Measurements from ENCODE around the gene MIPOL1.
A peak's percentile ranks its signal among the peaks of the same experiment; 100 is the strongest.

MIPOL1 gene

GRCh38 chr14:37585101-37585511 is 387.4 kb downstream of the MIPOL1 start:
- no peaks in the 10 kb centered on the region for H3K4me1 Mint-ChIP-seq (ENCODE audit: low read depth)
- H3K36me3 Mint-ChIP-seq (ENCODE audit: low read depth) = peaks cover 4% of the 10 kb centered on the region
- no peaks in the 10 kb centered on the region for H3K9me3 Mint-ChIP-seq
- H3K4me3 Mint-ChIP-seq = no peak overlapping the region
- H3K27me3 Mint-ChIP-seq = peaks cover 70% of the 10 kb centered on the region
- H3K27ac Mint-ChIP-seq = no peak overlapping the region

- Mint-ChIP-seq H3K27me3 (peaks cover 72% of the 10 kb centered on the region), H3K36me3 (ENCODE audit: low read depth) (peaks cover 10% of the 10 kb centered on the region), H3K9me3 (peaks cover under 1% of the 10 kb centered on the region), H3K4me1 (ENCODE audit: low read depth) (no peaks in the 10 kb centered on the region), H3K4me3 (no peak overlapping the region), H3K27ac (no peak overlapping the region)
Observed at GRCh38 chr14:37585971-37586796, 388.4 kb downstream of the MIPOL1 start.

GRCh38 chr14:37586797-37587130 is 389.0 kb downstream of the MIPOL1 start:
- no peak overlapping the region for H3K4me3 Mint-ChIP-seq
- H3K27ac Mint-ChIP-seq = no peak overlapping the region
- peaks cover 12% of the 10 kb centered on the region for H3K36me3 Mint-ChIP-seq (ENCODE audit: low read depth)
- no peaks in the 10 kb centered on the region for H3K4me1 Mint-ChIP-seq (ENCODE audit: low read depth)
- H3K9me3 Mint-ChIP-seq = peaks cover 3% of the 10 kb centered on the region
- H3K27me3 Mint-ChIP-seq = peaks cover 69% of the 10 kb centered on the region

GRCh38 chr14:37587131-37587803 is 389.5 kb downstream of the MIPOL1 start:
- H3K27me3 Mint-ChIP-seq = peaks cover 70% of the 10 kb centered on the region
- peaks cover 3% of the 10 kb centered on the region for H3K9me3 Mint-ChIP-seq
- H3K27ac Mint-ChIP-seq = no peak overlapping the region
- no peak overlapping the region for H3K4me3 Mint-ChIP-seq
- no peaks in the 10 kb centered on the region for H3K4me1 Mint-ChIP-seq (ENCODE audit: low read depth)
- peaks cover 12% of the 10 kb centered on the region for H3K36me3 Mint-ChIP-seq (ENCODE audit: low read depth)

GRCh38 chr14:37587881-37588666 is 390.3 kb downstream of the MIPOL1 start:
- peaks cover 73% of the 10 kb centered on the region for H3K27me3 Mint-ChIP-seq
- H3K9me3 Mint-ChIP-seq = peaks cover 3% of the 10 kb centered on the region
- no peak overlapping the region for H3K4me3 Mint-ChIP-seq
- no peak overlapping the region for H3K27ac Mint-ChIP-seq
- no peaks in the 10 kb centered on the region for H3K4me1 Mint-ChIP-seq (ENCODE audit: low read depth)
- H3K36me3 Mint-ChIP-seq (ENCODE audit: low read depth) = peaks cover 16% of the 10 kb centered on the region

- Mint-ChIP-seq H3K36me3 (ENCODE audit: low read depth) (peaks cover 16% of the 10 kb centered on the region), H3K27me3 (peaks cover 78% of the 10 kb centered on the region), H3K9me3 (peaks cover 3% of the 10 kb centered on the region), H3K4me3 (no peak overlapping the region), H3K4me1 (ENCODE audit: low read depth) (no peaks in the 10 kb centered on the region), H3K27ac (no peak overlapping the region)
Observed at GRCh38 chr14:37588667-37588955, 390.9 kb downstream of the MIPOL1 start.

- Mint-ChIP-seq H3K27me3 (peaks cover 84% of the 10 kb centered on the region), H3K9me3 (peaks cover 3% of the 10 kb centered on the region), H3K4me1 (ENCODE audit: low read depth) (peaks cover 2% of the 10 kb centered on the region), H3K36me3 (ENCODE audit: low read depth) (peaks cover 19% of the 10 kb centered on the region), H3K27ac (no peak overlapping the region), H3K4me3 (no peak overlapping the region)
Observed at GRCh38 chr14:37588956-37589714, 391.4 kb downstream of the MIPOL1 start.

GRCh38 chr14:37589715-37590427 is 392.1 kb downstream of the MIPOL1 start:
- peaks cover 21% of the 10 kb centered on the region for H3K36me3 Mint-ChIP-seq (ENCODE audit: low read depth)
- H3K9me3 Mint-ChIP-seq = peaks cover 3% of the 10 kb centered on the region
- peaks cover 5% of the 10 kb centered on the region for H3K4me1 Mint-ChIP-seq (ENCODE audit: low read depth)
- peaks cover 84% of the 10 kb centered on the region for H3K27me3 Mint-ChIP-seq
- H3K4me3 Mint-ChIP-seq = no peak overlapping the region
- H3K27ac Mint-ChIP-seq = no peak overlapping the region

GRCh38 chr14:37590428-37591139 is 392.8 kb downstream of the MIPOL1 start:
- peaks cover 7% of the 10 kb centered on the region for H3K4me1 Mint-ChIP-seq (ENCODE audit: low read depth)
- peaks cover 80% of the 10 kb centered on the region for H3K27me3 Mint-ChIP-seq
- peaks cover 21% of the 10 kb centered on the region for H3K36me3 Mint-ChIP-seq (ENCODE audit: low read depth)
- peak overlapping the region; percentile 71 for H3K27ac Mint-ChIP-seq
- H3K9me3 Mint-ChIP-seq = peaks cover 3% of the 10 kb centered on the region
- H3K4me3 Mint-ChIP-seq = no peak overlapping the region

GRCh38 chr14:37591311-37591940 is 393.7 kb downstream of the MIPOL1 start:
- Mint-ChIP-seq H3K27me3 (peaks cover 78% of the 10 kb centered on the region), H3K4me1 (ENCODE audit: low read depth) (peaks cover 15% of the 10 kb centered on the region), H3K4me3 (peak overlapping the region; percentile 23), H3K36me3 (ENCODE audit: low read depth) (peaks cover 21% of the 10 kb centered on the region), H3K9me3 (peaks cover 3% of the 10 kb centered on the region), H3K27ac (peak overlapping the region; percentile 71)

- peaks cover 3% of the 10 kb centered on the region for H3K9me3 Mint-ChIP-seq
Observed at GRCh38 chr14:37591941-37592481, 394.3 kb downstream of the MIPOL1 start.

GRCh38 chr14:37592482-37593408 is 395.0 kb downstream of the MIPOL1 start:
- Mint-ChIP-seq H3K4me1 (ENCODE audit: low read depth) (peaks cover 24% of the 10 kb centered on the region), H3K27ac (no peak overlapping the region), H3K9me3 (peaks cover 3% of the 10 kb centered on the region), H3K36me3 (ENCODE audit: low read depth) (peaks cover 16% of the 10 kb centered on the region), H3K4me3 (no peak overlapping the region), H3K27me3 (peaks cover 80% of the 10 kb centered on the region)

More at GRCh38 chr14:37591941-37592481, 394.3 kb downstream of the MIPOL1 start:
- Mint-ChIP-seq H3K36me3 (ENCODE audit: low read depth) (peaks cover 19% of the 10 kb centered on the region), H3K27me3 (peaks cover 80% of the 10 kb centered on the region), H3K27ac (no peak overlapping the region), H3K4me3 (no peak overlapping the region), H3K4me1 (ENCODE audit: low read depth) (peaks cover 19% of the 10 kb centered on the region)
